ENCODE data around the gene STK40. TPM values are rescaled to one million over a fixed set of nuclear protein-coding genes. Genes with fewer than 3 reads are reported as not detected.

Gene STK40
- total and polyA plus RNA-seq, 9 of the 15 experiments (the other 6 are each of a cell fraction or from before 2014, with no cell fraction given), result 0.69 to 94.3 (median 39.1) TPM

DNA sequence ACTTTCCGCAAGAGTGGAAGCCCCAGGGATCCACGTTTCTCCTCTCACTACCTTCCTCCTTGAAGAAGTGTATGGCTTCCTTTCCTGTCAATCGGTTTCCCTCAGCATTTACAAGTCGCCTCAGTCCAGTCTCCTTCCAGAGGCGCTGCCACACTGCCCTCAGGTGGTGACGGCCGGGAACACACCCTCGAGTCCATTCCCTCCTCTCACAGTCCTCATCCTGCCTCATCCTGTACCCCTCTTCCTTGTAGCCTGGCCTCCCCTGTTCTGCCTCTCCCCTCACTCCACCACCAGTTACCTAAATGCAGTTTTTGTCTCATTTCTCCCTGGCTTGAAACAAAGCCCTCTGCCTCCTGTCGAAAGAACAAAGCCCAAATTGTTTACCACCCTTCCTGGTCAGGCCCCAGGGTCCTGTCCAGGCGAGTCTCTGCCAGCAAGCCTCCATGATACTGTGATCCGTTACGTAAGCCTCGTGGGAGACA is 35.2 kb upstream of the STK40 start (continued):
- TF ChIP-seq HMGXB4 (CRISPR knock-in tag; IDR thresholded peaks at IDR 0.05) (no peak), NRF1 (conservative IDR thresholded peaks at IDR 0.05 in 1 of 2, IDR thresholded peaks at IDR 0.05 in 1 of 2) (no peak), ELF4 (CRISPR knock-in tag; IDR thresholded peaks at IDR 0.05) (peak; percentile 83; the same call in 1 of the 2 replicates), GABPB1 (CRISPR knock-in tag; IDR thresholded peaks at IDR 0.05) (peak; percentile 62), FOXP1 (CRISPR knock-in tag; IDR thresholded peaks at IDR 0.05) (no peak), CC2D1A (IDR thresholded peaks at IDR 0.05) (peak; percentile 90), LCOR (CRISPR knock-in tag; IDR thresholded peaks at IDR 0.05) (peak; percentile 70; the same call in 1 of the 2 replicates), RCOR1 (IDR thresholded peaks at IDR 0.05; ENCODE audit: borderline replicate concordance in 1 of 2, low read depth in 2 of 2, low read length in 2 of 2) (peak in 1 of 2 experiments; percentile 82; a peak in 2 of 4 replicates), MCM5 (IDR thresholded peaks at IDR 0.05; ENCODE audit: low read depth) (no peak), C11orf30 (IDR thresholded peaks at IDR 0.05; ENCODE audit: low read depth) (no peak), GATAD2A (IDR thresholded peaks at IDR 0.05) (no peak), MYC (IDR thresholded peaks at IDR 0.05; ENCODE audit: low read depth, low read length) (peak; percentile 39; the same call in 1 of the 2 replicates), MYC (CRISPR knock-in tag; IDR thresholded peaks at IDR 0.05; ENCODE audit: borderline replicate concordance, low read depth) (no peak), ZNF263 (CRISPR knock-in tag; IDR thresholded peaks at IDR 0.05; ENCODE audit: borderline replicate concordance) (peak; percentile 84; the same call in 1 of the 2 replicates), SREBF2 (CRISPR knock-in tag; IDR thresholded peaks at IDR 0.05) (no peak), NCOA2 (IDR thresholded peaks at IDR 0.05; ENCODE audit: partially characterized antibody in 2 of 2) (no peak), FOXA3 (CRISPR knock-in tag; conservative IDR thresholded peaks at IDR 0.05 in 1 of 2, IDR thresholded peaks at IDR 0.05 in 1 of 2) (no peak), ZNF79 (CRISPR knock-in tag; IDR thresholded peaks at IDR 0.05; ENCODE audit: low read depth) (no peak), SIX5 (IDR thresholded peaks at IDR 0.05; ENCODE audit: borderline replicate concordance in 1 of 2, insufficient read depth in 1 of 2, low read depth in 1 of 2, low read length in 2 of 2) (no peak), PML (IDR thresholded peaks at IDR 0.05; ENCODE audit: low read length) (no peak)
- TF ChIP-seq, protein P1, sequence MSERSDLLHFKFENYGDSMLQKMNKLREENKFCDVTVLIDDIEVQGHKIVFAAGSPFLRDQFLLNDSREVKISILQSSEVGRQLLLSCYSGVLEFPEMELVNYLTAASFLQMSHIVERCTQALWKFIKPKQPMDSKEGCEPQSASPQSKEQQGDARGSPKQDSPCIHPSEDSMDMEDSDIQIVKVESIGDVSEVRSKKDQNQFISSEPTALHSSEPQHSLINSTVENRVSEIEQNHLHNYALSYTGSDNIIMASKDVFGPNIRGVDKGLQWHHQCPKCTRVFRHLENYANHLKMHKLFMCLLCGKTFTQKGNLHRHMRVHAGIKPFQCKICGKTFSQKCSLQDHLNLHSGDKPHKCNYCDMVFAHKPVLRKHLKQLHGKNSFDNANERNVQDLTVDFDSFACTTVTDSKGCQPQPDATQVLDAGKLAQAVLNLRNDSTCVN (CRISPR knock-in tag; IDR thresholded peaks at IDR 0.05), result peak; percentile 88; the same call in 1 of the 2 replicates
- TF ChIP-seq, protein P2, sequence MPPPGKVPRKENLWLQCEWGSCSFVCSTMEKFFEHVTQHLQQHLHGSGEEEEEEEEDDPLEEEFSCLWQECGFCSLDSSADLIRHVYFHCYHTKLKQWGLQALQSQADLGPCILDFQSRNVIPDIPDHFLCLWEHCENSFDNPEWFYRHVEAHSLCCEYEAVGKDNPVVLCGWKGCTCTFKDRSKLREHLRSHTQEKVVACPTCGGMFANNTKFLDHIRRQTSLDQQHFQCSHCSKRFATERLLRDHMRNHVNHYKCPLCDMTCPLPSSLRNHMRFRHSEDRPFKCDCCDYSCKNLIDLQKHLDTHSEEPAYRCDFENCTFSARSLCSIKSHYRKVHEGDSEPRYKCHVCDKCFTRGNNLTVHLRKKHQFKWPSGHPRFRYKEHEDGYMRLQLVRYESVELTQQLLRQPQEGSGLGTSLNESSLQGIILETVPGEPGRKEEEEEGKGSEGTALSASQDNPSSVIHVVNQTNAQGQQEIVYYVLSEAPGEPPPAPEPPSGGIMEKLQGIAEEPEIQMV (tag; conservative IDR thresholded peaks at IDR 0.05; ENCODE audit: low read depth), result no peak
- TF ChIP-seq, protein P3, sequence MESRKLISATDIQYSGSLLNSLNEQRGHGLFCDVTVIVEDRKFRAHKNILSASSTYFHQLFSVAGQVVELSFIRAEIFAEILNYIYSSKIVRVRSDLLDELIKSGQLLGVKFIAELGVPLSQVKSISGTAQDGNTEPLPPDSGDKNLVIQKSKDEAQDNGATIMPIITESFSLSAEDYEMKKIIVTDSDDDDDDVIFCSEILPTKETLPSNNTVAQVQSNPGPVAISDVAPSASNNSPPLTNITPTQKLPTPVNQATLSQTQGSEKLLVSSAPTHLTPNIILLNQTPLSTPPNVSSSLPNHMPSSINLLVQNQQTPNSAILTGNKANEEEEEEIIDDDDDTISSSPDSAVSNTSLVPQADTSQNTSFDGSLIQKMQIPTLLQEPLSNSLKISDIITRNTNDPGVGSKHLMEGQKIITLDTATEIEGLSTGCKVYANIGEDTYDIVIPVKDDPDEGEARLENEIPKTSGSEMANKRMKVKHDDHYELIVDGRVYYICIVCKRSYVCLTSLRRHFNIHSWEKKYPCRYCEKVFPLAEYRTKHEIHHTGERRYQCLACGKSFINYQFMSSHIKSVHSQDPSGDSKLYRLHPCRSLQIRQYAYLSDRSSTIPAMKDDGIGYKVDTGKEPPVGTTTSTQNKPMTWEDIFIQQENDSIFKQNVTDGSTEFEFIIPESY (CRISPR knock-in tag; IDR thresholded peaks at IDR 0.05), result 0 out of 2 replicates have a peak, but pooled peaks have one; percentile 17
